Right lobe of liver (tissue), 6 donors: Measurements from ENCODE around the gene CPO. TPM values are rescaled to one million over a fixed set of nuclear protein-coding genes. Genes with fewer than 3 reads are reported as not detected.

Experiments
- ATAC-seq, 4 donors: fragments of 200-7000 bp; cut with Tn5 transposase; one replicate each; pipeline ENCODE4 v1.9.1; 2020; ENCODE audit warnings: mild to moderate bottlenecking in 4 of 4, moderate library complexity in 4 of 4
- DNase-seq, 3 donors: peaks; one replicate each; pipeline ENCODE4 v3.0.0-alpha.2; 2020
- H3K27ac ChIP-seq, 3 donors: fragments of 200-600 bp; one replicate each; pipeline ENCODE4 v1.8.0; 2022
- H3K27me3 ChIP-seq, 2 donors: fragments of 200-600 bp; one replicate each; pipeline ENCODE4 v1.8.0; 2022
- H3K36me3 ChIP-seq, 4 donors: fragments of 200-600 bp; sonication (generic) in 1 of 4; one replicate each; pipeline versions ENCODE4 v1.5.1 to v1.8.0; 2017 to 2022; ENCODE audit warnings: control low read depth in 1 of 4
- H3K4me1 ChIP-seq, 4 donors: fragments of 200-600 bp; sonication (generic) in 1 of 4; one replicate each; pipeline versions ENCODE4 v1.5.1 to v1.8.0; 2017 to 2022; ENCODE audit warnings: control low read depth in 1 of 4
- H3K4me3 ChIP-seq, 3 donors: fragments of 200-600 bp; one replicate each; pipeline ENCODE4 v1.8.0; 2022
- H3K9me3 ChIP-seq, 4 donors: fragments of 200-600 bp; sonication (generic) in 1 of 4; one replicate each; pipeline versions ENCODE4 v1.5.1 to v1.8.0; 2017 to 2022; ENCODE audit warnings: control low read depth in 1 of 4
- POLR2A ChIP-seq: fragments of 450-650 bp; IDR thresholded peaks from one replicate; pipeline ENCODE4 v1.6.1; 2017; ENCODE audit warnings: antibody characterized with exemption, mild to moderate bottlenecking
- WGBS: methylation state at CpG from one replicate; pipeline ENCODE4 v1.1.6; 2018; ENCODE audit warnings: low coverage, low lambda C conversion rate; ENCODE audit not compliant: insufficient coverage; ENCODE audit errors: missing lambda C conversion rate; 5-methylcytosine and 5-hydroxymethylcytosine counted together
- intact Hi-C, 2 donors: fragments of 100-400 bp; cut with DNase I; formaldehyde crosslinking; loops; one replicate each; pipeline versions ENCODE4 v1.11.2 to v1.14.1; 2022
- total RNA-seq, 6 experiments: library from RNA; depleted of rRNA in 2 of 6; stranded (reverse); fragments of >200 nt in 2 of 6; fragmentation: NEBNext Ultra II Directional in 3 of 6; extraction: Animal tissue kit (Norgen Biotek cat#: 25700) in 3 of 6; gene quantifications; one replicate each; pipeline versions ENCODE4 v1.1.0 to v1.2.4, GENCODE V29; 2016 to 2023
- TF ChIP-seq, protein P1 (sequence below), 4 donors: fragments of 200-600 bp in 3 of 4; fragments of 450-650 bp in 1 of 4; IDR thresholded peaks; one replicate each; pipeline versions ENCODE4 v1.5.1 to v1.8.0; 2016 to 2022; ENCODE audit warnings: antibody characterized with exemption in 4 of 4, mild to moderate bottlenecking in 2 of 4
- donor health status: DM: no; HTN: yes; CAD: no.
- donor health status: DM: no; HTN: no; CAD: no.
- donor health status: DM: no; HTN: no; CAD: no.
- donor health status: DM: no; HTN: yes; CAD: no.
- donor health status: DM: no; HTN: yes; CAD: no.

The CPO gene
- total RNA-seq, 6 experiments from 2014 or later, result 0.22 to 0.46 (median 0.34) TPM; not detected in 2

- WGBS, result 82% methylated on average over 1 of the region's 1 CpG
- intact Hi-C loops, result loop anchor here in 1 of 2 donors (10.0 kb wide), 2 partner anchors 184 to 476 kb away; no protein-coding TSS in a partner anchor
- ATAC-seq (no peak), DNase-seq (no peak)
- Histone ChIP-seq H3K9me3 (no peaks in the 10 kb centered on the region), H3K4me1 (peaks cover 0 to 10% (median 0%) of the 10 kb centered on the region in 4 donors), H3K36me3 (no peaks in the 10 kb centered on the region), H3K4me3 (no peak overlapping the region), H3K27me3 (no peaks in the 10 kb centered on the region), H3K27ac (no peak overlapping the region)
- TF ChIP-seq, protein P1, sequence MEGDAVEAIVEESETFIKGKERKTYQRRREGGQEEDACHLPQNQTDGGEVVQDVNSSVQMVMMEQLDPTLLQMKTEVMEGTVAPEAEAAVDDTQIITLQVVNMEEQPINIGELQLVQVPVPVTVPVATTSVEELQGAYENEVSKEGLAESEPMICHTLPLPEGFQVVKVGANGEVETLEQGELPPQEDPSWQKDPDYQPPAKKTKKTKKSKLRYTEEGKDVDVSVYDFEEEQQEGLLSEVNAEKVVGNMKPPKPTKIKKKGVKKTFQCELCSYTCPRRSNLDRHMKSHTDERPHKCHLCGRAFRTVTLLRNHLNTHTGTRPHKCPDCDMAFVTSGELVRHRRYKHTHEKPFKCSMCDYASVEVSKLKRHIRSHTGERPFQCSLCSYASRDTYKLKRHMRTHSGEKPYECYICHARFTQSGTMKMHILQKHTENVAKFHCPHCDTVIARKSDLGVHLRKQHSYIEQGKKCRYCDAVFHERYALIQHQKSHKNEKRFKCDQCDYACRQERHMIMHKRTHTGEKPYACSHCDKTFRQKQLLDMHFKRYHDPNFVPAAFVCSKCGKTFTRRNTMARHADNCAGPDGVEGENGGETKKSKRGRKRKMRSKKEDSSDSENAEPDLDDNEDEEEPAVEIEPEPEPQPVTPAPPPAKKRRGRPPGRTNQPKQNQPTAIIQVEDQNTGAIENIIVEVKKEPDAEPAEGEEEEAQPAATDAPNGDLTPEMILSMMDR (IDR thresholded peaks at IDR 0.05), result no peak
- no peak for TF ChIP-seq POLR2A
Measured at GRCh38 chr2:206988884-206989283, 49.6 kb downstream of the CPO start.

DNA sequence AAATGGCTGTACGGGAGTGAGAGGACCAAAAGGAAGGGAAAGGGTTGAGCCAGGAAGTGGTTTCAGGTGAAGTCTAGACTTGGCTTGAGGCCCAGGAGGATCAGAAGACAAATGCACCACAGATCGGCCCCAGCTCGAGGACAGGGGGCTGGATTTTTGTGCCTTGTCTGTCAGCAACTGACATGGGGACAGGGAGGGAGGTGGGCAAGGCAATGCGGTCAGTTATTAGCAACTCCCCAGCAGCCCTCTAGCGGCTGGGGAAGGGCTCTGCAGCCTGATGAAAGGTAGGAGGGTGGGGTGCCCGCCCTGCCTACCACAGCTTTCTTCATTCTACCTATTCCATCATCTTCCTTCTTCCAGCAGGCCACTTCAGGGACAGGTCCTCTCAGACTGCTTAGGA, 50.0 kb downstream of the CPO start:
- H3K36me3 ChIP-seq, result no peaks in the 10 kb centered on the region
- H3K4me3 ChIP-seq, result no peak overlapping the region
- no peak overlapping the region for H3K27ac ChIP-seq
- ATAC-seq, result peak; percentile 92 to 96 (median 94)
- no peaks in the 10 kb centered on the region for H3K27me3 ChIP-seq
- DNase-seq, result peak; percentile 36 to 57 (median 56)
- H3K9me3 ChIP-seq, result no peaks in the 10 kb centered on the region
- no peak for TF ChIP-seq POLR2A
- TF ChIP-seq, protein P1 (IDR thresholded peaks at IDR 0.05), result peak; percentile 58 to 81 (median 76)
- WGBS, result 19% methylated on average over 3 of the region's 6 CpGs
- intact Hi-C loops, result loop anchor here in 1 of 2 donors (10.0 kb wide), 2 partner anchors 185 to 475 kb away; no protein-coding TSS in a partner anchor
- peaks cover 0 to 10% (median 0%) of the 10 kb centered on the region in 4 donors for H3K4me1 ChIP-seq

DNA sequence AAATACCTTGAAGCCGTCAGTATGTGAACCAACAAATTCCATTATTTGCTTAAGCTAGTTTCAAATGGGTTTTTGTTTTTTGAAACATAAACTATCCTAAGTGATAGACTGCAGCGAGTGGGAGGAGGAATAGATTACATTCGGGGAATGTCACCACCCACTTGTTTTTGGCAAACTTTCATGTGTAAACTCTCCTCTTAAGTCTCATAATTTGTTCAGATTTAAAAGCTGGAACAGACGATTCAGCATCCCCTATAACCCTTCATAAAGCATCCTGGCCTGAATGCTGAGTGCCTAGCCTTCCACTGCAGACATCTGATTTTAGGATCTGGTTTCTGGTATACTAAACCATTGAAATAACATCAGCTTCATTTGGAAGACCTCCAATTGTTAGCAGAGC, 51.0 kb downstream of the CPO start:
- Histone ChIP-seq H3K4me3 (no peak overlapping the region), H3K36me3 (no peaks in the 10 kb centered on the region), H3K9me3 (no peaks in the 10 kb centered on the region), H3K4me1 (peaks cover 0 to 10% (median 0%) of the 10 kb centered on the region in 4 donors), H3K27ac (no peak overlapping the region), H3K27me3 (no peaks in the 10 kb centered on the region)
- ATAC-seq, result no peak
- no peak for DNase-seq
- intact Hi-C loops, result no loop called here
- TF ChIP-seq POLR2A, result no peak
- TF ChIP-seq, protein P1 (IDR thresholded peaks at IDR 0.05), result no peak
- WGBS, result 31% methylated on average over 4 of the region's 4 CpGs

- Histone ChIP-seq H3K27ac (no peak overlapping the region), H3K36me3 (no peaks in the 10 kb centered on the region), H3K4me1 (peaks cover 0 to 10% (median 0%) of the 10 kb centered on the region in 4 donors), H3K27me3 (no peaks in the 10 kb centered on the region), H3K9me3 (no peaks in the 10 kb centered on the region), H3K4me3 (no peak overlapping the region)
- ATAC-seq, result no peak
- no peak for DNase-seq
- intact Hi-C loops, result no loop called here
- 74% methylated on average over 2 of the region's 2 CpGs for WGBS
- TF ChIP-seq POLR2A, result no peak
- TF ChIP-seq, protein P1 (IDR thresholded peaks at IDR 0.05), result no peak
Measured at GRCh38 chr2:206991070-206991469, 51.8 kb downstream of the CPO start.
